ENCODE data around the gene HDAC7.

DNA sequence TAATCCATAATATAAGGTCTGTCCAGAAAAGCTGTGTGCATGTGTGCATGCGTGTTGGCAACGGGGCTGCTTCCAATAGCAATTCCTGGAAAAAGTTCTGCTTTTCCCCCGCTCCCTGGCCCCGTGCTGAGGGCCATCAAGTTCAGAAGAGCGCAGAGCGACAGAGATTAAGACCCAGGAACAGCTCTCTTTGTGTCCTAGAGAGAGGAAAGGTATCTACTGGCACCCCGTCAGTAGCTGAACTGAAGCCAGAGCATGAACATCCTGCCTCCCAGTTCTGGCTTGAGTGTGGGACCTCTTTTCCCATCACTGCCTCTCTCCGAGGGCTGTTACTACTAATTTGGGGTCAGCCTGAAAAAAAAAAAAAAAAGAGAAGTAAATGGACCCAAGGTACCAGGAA, 15.5 kb downstream of the HDAC7 start:
- TF ChIP-seq, protein P1, sequence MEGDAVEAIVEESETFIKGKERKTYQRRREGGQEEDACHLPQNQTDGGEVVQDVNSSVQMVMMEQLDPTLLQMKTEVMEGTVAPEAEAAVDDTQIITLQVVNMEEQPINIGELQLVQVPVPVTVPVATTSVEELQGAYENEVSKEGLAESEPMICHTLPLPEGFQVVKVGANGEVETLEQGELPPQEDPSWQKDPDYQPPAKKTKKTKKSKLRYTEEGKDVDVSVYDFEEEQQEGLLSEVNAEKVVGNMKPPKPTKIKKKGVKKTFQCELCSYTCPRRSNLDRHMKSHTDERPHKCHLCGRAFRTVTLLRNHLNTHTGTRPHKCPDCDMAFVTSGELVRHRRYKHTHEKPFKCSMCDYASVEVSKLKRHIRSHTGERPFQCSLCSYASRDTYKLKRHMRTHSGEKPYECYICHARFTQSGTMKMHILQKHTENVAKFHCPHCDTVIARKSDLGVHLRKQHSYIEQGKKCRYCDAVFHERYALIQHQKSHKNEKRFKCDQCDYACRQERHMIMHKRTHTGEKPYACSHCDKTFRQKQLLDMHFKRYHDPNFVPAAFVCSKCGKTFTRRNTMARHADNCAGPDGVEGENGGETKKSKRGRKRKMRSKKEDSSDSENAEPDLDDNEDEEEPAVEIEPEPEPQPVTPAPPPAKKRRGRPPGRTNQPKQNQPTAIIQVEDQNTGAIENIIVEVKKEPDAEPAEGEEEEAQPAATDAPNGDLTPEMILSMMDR (IDR thresholded peaks at IDR 0.05; ENCODE audit: low read depth, low read length, poor library complexity, severe bottlenecking), result no peak
- no peak for TF ChIP-seq EZH2phosphoT487 (IDR thresholded peaks at IDR 0.05; ENCODE audit: borderline replicate concordance, low read length)
